Iris pigment epithelial cell (primary cell): ENCODE measurements around the gene ATRIP.
"Not testable (repeated sequence)": the region's sequence is repeated elsewhere in the genome, so short reads cannot be mapped to it uniquely, and the experiment has no call there.

Experiments used
- DNase-seq: peaks from one replicate; pipeline ENCODE4 v3.0.0-alpha.2; 2011; ENCODE audit warnings: low read depth

Gene ATRIP

GRCh38 chr3:48437812-48438211 lies 8.7 kb upstream of the ATRIP start:
- no peak for DNase-seq

- DNase-seq = peak; percentile 96
These were observed 6.5 kb upstream of the ATRIP start, which contains the start of the genes CCDC51 and TMA7 for GRCh38 chr3:48439820-48440589. CCDC51 (minus strand) TSS chr3:48440119; CDS start chr3:48435128, 4,991 bp downstream. TMA7 (plus strand) TSS chr3:48440257; CDS start chr3:48440297, 40 bp downstream.

- DNase-seq = peak; percentile 36
These were observed 6.0 kb upstream of the ATRIP start for GRCh38 chr3:48440590-48440958.

DNA sequence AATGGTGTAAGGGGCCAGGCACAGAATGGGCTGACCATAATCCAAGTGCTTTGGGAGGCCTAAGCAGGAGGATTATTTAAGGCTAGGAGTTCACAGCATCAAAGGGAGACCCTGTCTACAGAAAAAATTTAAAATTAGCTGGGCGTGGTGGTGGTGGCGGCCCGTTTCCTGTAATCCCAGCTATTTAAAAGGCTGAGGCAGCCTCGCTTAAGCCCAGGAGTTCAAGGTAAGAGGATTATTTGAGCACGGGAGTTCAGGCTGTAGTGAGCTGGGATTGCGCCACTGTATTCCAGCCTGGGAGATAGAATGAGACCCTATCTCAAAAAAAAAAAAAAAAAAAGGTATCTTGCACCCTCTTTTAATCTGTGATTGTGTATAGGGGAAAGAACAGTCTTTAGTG lies 4.6 kb upstream of the ATRIP start:
- no peak for DNase-seq

- DNase-seq = no peak
These were observed 1.2 kb upstream of the ATRIP start for GRCh38 chr3:48445277-48445882.

DNA sequence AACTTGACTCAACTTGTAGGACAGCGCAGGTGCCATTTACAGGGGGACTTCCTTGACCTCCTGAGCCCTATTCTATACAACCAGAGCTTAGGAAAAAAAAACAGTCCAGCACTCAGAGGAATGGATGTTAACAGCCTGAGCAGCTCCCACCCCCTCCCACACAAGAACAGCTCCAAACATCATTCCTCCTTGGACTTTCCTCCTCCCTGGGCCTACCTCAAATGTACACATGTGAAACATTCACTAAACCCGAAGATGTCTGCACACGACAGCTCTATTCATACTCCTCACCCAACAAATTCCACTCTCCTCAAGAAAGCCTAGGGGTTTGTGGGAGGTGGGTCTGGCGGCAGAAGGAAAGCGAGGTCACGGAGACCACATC lies 503 bp upstream of the ATRIP start:
- DNase-seq = no peak

DNA sequence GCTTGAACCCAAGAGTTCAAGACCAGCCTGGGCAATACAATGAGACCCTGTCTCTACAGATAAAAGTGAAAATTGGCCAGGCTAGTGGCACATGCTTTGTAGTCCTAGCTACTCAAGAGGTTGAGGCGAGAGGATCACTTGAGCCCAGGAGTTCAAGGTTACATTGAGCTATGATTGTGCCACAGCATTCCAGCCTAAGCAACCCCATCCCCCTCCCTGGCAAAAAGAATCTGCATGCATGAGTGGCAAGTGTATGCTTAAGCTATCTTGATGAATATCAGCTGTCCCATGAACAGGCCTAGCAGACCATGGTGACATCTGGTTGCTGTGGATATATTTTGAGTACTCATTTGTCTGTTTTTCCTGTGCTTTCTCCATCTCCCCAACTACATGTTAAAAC lies 4.7 kb downstream of the ATRIP start:
- DNase-seq = no peak

DNA sequence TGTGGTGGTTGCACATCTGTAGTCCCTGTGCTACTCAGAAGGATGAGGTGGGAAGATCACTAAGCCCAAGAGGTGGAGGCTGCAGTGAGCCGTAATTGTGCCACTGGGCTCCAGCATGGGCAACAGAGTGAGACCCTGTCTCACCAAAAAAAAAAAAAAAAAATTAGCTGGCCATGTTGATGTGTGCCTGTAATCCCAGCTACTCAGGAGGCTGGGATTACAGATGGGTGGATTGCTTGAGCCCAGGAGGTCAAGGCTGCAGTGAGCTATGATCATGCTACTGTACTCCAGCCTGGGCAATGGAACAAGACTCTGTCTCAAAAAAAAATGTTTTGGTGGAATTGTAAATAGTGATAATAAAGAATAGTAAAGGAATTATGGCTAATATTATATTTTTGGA lies 9.9 kb downstream of the ATRIP start:
- DNase-seq = no peak

DNA sequence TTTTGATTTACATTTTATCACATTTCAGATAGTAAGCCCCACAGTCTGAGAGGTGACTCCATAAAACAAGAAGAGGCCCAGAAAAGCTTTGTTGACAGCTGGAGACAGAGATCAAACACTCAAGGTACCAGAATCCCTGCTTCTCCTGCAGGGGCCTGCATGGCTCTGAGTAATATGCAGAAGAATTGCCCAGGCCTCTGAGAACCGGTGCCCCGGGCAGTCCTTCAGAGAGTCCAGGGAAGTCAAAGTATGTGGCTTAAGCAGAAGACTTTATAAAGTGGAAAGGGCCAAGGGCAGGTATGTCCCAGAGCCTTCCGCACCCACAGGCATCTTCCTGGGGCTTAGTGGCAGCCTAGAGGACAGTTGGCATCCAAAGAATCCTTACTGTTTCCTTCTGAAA lies 12.8 kb downstream of the ATRIP start:
- DNase-seq = no peak

- no peak for DNase-seq
These were observed 13.4 kb downstream of the ATRIP start for GRCh38 chr3:48459773-48460516.

- DNase-seq = no peak
These were observed 14.0 kb downstream of the ATRIP start for GRCh38 chr3:48460517-48460902.

GRCh38 chr3:48461767-48462166 lies 15.2 kb downstream of the ATRIP start:
- not testable (repeated sequence) for DNase-seq

DNA sequence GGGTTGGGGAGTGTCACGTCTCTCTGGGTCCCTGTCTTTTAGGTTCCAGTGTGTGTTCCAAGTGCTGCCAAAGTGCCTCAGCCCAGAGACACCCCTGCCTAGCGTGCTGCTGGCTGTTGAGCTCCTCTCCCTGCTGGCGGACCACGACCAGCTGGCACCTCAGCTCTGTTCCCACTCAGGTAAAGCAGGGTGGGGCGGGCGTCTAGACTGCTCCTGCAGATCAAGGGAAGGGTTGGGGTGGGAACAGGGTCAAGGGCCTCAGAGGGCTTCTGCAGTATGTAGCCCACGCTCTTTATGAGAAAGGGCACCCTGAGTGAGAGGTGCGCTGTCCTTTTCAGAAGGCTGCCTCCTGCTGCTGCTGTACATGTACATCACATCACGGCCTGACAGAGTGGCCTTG lies 17.2 kb downstream of the ATRIP start:
- DNase-seq = no peak

- no peak for DNase-seq
These were observed 18.2 kb downstream of the ATRIP start for GRCh38 chr3:48464713-48465221.

DNA sequence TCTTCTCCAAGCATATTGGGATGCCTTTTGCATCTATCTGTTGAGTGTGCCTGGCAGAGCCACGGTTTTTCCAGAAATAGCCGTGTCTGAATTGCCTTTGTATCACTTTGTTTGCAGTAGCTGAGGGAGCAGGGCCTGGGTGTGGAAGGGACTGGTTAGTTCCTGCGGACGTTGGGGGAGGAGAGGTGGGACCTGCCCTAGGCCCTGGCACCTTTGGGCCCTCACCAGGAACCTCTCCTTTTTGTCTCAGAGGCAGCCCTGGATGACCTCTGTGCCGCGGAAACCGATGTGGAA lies 18.6 kb downstream of the ATRIP start:
- no peak for DNase-seq

DNA sequence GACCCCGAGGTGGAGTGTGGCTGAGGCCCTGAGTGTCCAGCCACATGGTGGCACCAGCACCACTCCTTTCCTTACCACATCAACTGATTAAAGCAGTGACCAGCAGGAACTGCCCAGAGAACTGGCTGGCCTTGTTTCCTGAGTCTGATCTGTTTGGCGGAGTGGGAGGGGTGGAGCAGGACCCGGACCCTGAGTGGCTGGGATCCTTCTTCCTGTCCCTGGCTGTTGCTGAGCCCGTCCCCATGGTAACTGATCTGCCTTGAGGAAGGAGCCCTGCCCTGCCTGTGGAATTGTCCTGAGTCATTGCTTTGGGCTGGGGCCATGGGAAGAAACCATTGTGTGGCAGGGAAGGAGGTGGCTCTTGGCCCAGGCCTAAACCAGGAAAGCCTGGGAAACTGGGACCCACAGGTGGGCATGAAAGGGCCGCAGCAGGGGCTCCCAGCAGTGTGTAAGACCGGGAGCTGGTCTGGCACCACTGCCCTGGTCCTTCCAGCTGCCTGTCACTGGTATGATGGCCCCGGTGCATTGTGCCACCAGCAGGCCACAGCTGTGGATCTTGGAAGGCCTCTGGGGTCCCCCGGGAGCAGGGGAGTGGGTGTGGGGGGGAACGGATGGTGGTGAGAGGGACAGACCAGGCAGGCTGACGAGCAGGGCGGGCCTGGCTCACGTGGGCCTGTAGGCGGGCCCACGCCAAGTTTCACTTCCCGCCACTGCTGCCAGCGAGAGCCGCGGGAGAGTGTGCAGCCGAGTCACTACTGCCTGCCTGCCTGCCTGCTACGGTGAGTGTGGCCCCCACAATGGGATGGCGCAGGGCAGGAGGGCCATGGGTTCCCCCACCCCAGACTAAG lies 19.2 kb downstream of the ATRIP start:
- DNase-seq = peak; percentile 100

DNA sequence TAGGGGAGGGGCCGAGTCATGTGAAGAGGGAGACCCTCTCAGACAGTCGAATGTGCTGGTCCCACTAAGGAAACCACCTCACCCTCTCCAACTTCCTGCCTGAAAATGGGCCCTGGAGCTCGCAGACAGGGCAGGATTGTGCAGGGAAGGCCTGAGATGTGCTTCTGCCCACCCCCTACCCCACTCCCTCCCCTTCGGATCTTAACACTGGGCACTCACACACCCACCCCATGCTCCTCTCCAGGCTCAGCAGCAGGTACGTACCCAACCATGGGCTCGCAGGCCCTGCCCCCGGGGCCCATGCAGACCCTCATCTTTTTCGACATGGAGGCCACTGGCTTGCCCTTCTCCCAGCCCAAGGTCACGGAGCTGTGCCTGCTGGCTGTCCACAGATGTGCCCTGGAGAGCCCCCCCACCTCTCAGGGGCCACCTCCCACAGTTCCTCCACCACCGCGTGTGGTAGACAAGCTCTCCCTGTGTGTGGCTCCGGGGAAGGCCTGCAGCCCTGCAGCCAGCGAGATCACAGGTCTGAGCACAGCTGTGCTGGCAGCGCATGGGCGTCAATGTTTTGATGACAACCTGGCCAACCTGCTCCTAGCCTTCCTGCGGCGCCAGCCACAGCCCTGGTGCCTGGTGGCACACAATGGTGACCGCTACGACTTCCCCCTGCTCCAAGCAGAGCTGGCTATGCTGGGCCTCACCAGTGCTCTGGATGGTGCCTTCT lies 20.0 kb downstream of the ATRIP start:
- DNase-seq = no peak

DNA sequence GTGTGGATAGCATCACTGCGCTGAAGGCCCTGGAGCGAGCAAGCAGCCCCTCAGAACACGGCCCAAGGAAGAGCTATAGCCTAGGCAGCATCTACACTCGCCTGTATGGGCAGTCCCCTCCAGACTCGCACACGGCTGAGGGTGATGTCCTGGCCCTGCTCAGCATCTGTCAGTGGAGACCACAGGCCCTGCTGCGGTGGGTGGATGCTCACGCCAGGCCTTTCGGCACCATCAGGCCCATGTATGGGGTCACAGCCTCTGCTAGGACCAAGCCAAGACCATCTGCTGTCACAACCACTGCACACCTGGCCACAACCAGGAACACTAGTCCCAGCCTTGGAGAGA lies 20.5 kb downstream of the ATRIP start:
- no peak for DNase-seq

DNA sequence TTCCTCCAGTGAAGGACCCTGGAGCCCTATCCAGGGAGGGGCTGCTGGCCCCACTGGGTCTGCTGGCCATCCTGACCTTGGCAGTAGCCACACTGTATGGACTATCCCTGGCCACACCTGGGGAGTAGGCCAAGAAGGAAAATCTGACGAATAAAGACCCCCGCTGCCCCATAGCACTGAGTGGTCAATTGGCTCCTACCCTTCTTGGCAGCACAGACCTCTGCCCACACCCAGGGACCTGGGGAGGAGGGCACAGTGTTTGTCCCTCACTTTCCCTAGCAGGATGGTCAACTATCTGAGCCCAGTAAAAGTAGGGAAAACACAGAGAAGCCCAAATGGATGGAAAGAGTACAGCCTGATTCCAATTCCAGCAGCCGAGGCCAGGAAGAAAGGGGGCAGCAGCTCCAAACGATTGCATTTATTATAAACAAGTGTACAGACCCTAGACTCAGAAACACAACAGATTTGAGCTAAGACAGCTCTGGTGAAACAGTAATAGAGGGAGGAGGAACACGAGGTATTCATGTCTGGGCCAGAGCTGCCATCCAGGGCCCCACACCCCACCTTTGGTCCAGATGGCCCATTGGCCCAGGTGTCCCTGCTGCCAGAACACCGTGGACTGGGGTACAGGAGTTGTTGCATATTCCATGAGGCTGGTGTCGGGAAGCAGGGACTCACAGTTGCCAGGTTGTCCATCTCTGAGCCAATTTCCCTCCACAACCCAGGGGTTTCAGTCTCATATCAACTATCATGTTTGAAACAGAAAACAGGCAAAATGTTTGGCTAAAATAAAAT lies 21.1 kb downstream of the ATRIP start:
- no peak for DNase-seq

DNA sequence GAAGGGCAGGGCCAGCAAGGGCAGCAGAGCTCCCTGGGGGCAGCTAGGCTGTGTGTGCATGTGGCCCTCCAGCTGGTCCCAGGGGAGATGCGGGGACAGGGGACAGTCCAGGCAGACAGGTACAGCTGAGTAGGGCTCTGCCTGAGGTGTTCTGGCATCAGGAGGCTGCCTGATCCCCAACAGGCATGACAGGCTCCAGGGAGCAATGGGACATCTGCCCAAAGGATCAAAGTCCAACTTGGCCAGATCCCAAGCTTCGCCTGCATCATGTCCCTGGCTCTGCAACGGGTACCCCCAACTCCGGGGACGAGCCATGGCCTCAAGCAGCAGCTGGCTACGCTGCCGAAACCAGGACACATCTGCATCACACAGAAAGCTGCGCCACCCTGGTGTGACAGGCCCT lies 21.8 kb downstream of the ATRIP start:
- DNase-seq = no peak
